Adrenal gland (tissue), 5 donors: ENCODE data around the gene SGO2.

Experiments
- POLR2A ChIP-seq, 2 donors: fragments of 450-650 bp; IDR thresholded peaks; one replicate each; pipeline ENCODE4 v1.6.1; 2017; ENCODE audit warnings: antibody characterized with exemption in 2 of 2, mild to moderate bottlenecking in 2 of 2, moderate library complexity in 1 of 2
- TF ChIP-seq, protein P1 (sequence below), 6 experiments: fragments of 450-650 bp in 4 of 6; fragments of 200-600 bp in 2 of 6; sonication (generic) in 1 of 6; IDR thresholded peaks; 1 replicate in 5 of 6; 2 replicates in 1 of 6; pipeline versions ENCODE4 v1.5.1 to v1.8.0; 2016 to 2021; ENCODE audit warnings: antibody characterized with exemption in 6 of 6, mild to moderate bottlenecking in 2 of 6, moderate library complexity in 1 of 6
- donor health status: DM: no; HTN: no; CAD: no.

DNA sequence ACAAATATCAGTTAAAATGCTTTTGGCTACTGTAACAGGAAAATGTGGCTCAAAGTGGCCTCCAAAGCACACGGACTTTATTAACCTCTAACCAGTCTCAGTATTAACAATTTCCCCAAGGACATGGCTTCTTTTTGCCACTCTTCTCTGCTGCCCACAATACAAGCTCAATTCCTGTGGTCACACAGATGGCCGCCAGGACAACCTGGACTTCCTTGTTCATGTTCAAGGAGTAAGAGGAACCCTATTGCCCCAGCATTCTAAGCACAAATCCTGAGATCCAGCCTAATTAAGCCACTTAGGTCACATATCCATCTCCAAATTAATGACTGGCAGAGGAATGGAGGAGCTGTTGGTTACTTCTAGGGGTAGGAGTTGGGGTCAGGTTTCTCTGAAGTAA, 98.0 kb downstream of the SGO2 start:
- TF ChIP-seq, protein P1, sequence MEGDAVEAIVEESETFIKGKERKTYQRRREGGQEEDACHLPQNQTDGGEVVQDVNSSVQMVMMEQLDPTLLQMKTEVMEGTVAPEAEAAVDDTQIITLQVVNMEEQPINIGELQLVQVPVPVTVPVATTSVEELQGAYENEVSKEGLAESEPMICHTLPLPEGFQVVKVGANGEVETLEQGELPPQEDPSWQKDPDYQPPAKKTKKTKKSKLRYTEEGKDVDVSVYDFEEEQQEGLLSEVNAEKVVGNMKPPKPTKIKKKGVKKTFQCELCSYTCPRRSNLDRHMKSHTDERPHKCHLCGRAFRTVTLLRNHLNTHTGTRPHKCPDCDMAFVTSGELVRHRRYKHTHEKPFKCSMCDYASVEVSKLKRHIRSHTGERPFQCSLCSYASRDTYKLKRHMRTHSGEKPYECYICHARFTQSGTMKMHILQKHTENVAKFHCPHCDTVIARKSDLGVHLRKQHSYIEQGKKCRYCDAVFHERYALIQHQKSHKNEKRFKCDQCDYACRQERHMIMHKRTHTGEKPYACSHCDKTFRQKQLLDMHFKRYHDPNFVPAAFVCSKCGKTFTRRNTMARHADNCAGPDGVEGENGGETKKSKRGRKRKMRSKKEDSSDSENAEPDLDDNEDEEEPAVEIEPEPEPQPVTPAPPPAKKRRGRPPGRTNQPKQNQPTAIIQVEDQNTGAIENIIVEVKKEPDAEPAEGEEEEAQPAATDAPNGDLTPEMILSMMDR (IDR thresholded peaks at IDR 0.05): no peak
- no peak for TF ChIP-seq POLR2A (IDR thresholded peaks at IDR 0.05)
